ENCODE measurements around the gene HMCN2. TPM values are rescaled to one million over a fixed set of nuclear protein-coding genes. Genes with fewer than 3 reads are reported as not detected.

Gene HMCN2
- polyA plus RNA-seq, 1 of the 3 experiments (the other 2 are of a cell fraction): 0.15 TPM

DNA sequence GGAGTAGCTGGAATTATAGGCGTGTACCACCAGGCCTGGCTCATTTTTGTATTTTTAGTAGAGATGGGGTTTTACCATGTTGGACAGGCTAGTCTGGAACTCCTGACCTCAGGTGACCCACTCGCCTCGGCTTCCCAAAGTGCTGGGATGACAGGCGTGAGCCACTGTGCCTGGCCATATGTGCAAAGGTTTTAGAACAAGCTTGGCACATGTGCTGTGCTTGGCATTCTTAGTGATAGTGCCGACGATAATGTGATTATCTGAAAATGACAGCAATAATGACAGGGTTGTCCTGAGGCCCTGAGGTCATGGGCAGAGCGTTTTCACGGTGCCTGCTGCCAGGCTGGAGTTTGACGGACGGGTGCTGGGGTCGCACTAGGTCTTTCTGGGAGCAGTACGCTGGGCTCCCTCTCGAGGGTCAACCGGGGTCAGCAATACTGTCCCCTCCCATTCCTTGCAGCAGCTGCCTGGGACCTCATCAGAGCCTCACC lies 42.6 kb downstream of the HMCN2 start:
- Histone ChIP-seq H3K4me3 (ENCODE audit: low read depth in 2 of 2, low read length in 1 of 2) (no peak overlapping the region), H2AFZ (ENCODE audit: low read depth) (no peak overlapping the region), H3K27me3 (ENCODE audit: insufficient read depth) (no peaks in the 10 kb centered on the region), H3K9me3 (no peaks in the 10 kb centered on the region), H3K79me2 (ENCODE audit: insufficient read depth) (no peaks in the 10 kb centered on the region), H3K36me3 (replicated peaks in 1 of 2; ENCODE audit: control insufficient read depth in 1 of 2, insufficient read depth in 2 of 2, low read length in 1 of 2) (no peaks in the 10 kb centered on the region), H4K20me1 (ENCODE audit: insufficient read depth) (no peaks in the 10 kb centered on the region), H3K4me2 (no peak overlapping the region), H3K27ac (ENCODE audit: low read depth in 2 of 2, low read length in 1 of 2) (peak overlapping the region in 1 of 2 experiments; percentile 66; a peak in 2 of 4 replicates), H3K9ac (no peak overlapping the region), H3K9me2 (no peaks in the 10 kb centered on the region), H3K4me1 (ENCODE audit: control insufficient read depth in 1 of 2, insufficient read depth in 2 of 2, low read depth in 1 of 2, low read length in 1 of 2) (peaks cover 0 to 52% of the 10 kb centered on the region in 2 experiments; a peak in 2 of 4 replicates), H3F3A (replicated peaks; ENCODE audit: insufficient read depth) (no peaks in the 10 kb centered on the region)
- 40% methylated on average over 7 of the region's 14 CpGs for WGBS (ENCODE audit: low lambda C conversion rate)
- CTCF ChIA-PET: interaction anchor here (0.8 to 1.3 kb wide), 4 partner anchors 10 to 72 kb away, joined by 3 to 5 read pairs (median 4); no protein-coding TSS in a partner anchor
- POLR2A ChIA-PET: no interaction called here
- DNase-seq: peak; percentile 83
- peak; percentile 80; the same call in 1 of the 2 replicates for TF ChIP-seq RCOR1 (IDR thresholded peaks at IDR 0.05; ENCODE audit: low read length)
- no peak for TF ChIP-seq TEAD4 (IDR thresholded peaks at IDR 0.05; ENCODE audit: borderline replicate concordance, insufficient read depth)
- TF ChIP-seq, protein P1, sequence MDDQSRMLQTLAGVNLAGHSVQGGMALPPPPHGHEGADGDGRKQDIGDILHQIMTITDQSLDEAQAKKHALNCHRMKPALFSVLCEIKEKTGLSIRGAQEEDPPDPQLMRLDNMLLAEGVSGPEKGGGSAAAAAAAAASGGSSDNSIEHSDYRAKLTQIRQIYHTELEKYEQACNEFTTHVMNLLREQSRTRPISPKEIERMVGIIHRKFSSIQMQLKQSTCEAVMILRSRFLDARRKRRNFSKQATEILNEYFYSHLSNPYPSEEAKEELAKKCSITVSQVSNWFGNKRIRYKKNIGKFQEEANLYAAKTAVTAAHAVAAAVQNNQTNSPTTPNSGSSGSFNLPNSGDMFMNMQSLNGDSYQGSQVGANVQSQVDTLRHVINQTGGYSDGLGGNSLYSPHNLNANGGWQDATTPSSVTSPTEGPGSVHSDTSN (IDR thresholded peaks at IDR 0.05): no peak
- peak; percentile 35; the same call in 1 of the 2 replicates for TF ChIP-seq FOXJ3 (CRISPR knock-in tag; IDR thresholded peaks at IDR 0.05)
- TF ChIP-seq, protein P2, sequence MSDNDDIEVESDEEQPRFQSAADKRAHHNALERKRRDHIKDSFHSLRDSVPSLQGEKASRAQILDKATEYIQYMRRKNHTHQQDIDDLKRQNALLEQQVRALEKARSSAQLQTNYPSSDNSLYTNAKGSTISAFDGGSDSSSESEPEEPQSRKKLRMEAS (IDR thresholded peaks at IDR 0.05; ENCODE audit: low read depth): no peak
- TF ChIP-seq SIN3A (IDR thresholded peaks at IDR 0.05; ENCODE audit: borderline replicate concordance, low read depth, low read length): no peak
- TF ChIP-seq JUND (IDR thresholded peaks at IDR 0.05): no peak
- no peak for TF ChIP-seq FOXM1 (IDR thresholded peaks at IDR 0.05; ENCODE audit: low read depth)
- no peak for TF ChIP-seq RFX5 (IDR thresholded peaks at IDR 0.05; ENCODE audit: low read length)
- TF ChIP-seq NRF1 (IDR thresholded peaks at IDR 0.05; ENCODE audit: low read depth, low read length): no peak
- peak in 1 of 2 experiments; percentile 90; a peak in 2 of 4 replicates for TF ChIP-seq EP300 (IDR thresholded peaks at IDR 0.05; ENCODE audit: borderline replicate concordance in 1 of 2, low read depth in 1 of 2, low read length in 1 of 2)
- TF ChIP-seq CHD2 (IDR thresholded peaks at IDR 0.05; ENCODE audit: low read length, partially characterized antibody): peak; percentile 41
- TF ChIP-seq, protein P3, sequence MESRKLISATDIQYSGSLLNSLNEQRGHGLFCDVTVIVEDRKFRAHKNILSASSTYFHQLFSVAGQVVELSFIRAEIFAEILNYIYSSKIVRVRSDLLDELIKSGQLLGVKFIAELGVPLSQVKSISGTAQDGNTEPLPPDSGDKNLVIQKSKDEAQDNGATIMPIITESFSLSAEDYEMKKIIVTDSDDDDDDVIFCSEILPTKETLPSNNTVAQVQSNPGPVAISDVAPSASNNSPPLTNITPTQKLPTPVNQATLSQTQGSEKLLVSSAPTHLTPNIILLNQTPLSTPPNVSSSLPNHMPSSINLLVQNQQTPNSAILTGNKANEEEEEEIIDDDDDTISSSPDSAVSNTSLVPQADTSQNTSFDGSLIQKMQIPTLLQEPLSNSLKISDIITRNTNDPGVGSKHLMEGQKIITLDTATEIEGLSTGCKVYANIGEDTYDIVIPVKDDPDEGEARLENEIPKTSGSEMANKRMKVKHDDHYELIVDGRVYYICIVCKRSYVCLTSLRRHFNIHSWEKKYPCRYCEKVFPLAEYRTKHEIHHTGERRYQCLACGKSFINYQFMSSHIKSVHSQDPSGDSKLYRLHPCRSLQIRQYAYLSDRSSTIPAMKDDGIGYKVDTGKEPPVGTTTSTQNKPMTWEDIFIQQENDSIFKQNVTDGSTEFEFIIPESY (IDR thresholded peaks at IDR 0.05; ENCODE audit: borderline replicate concordance, low read depth): no peak
- TF ChIP-seq, protein P4, sequence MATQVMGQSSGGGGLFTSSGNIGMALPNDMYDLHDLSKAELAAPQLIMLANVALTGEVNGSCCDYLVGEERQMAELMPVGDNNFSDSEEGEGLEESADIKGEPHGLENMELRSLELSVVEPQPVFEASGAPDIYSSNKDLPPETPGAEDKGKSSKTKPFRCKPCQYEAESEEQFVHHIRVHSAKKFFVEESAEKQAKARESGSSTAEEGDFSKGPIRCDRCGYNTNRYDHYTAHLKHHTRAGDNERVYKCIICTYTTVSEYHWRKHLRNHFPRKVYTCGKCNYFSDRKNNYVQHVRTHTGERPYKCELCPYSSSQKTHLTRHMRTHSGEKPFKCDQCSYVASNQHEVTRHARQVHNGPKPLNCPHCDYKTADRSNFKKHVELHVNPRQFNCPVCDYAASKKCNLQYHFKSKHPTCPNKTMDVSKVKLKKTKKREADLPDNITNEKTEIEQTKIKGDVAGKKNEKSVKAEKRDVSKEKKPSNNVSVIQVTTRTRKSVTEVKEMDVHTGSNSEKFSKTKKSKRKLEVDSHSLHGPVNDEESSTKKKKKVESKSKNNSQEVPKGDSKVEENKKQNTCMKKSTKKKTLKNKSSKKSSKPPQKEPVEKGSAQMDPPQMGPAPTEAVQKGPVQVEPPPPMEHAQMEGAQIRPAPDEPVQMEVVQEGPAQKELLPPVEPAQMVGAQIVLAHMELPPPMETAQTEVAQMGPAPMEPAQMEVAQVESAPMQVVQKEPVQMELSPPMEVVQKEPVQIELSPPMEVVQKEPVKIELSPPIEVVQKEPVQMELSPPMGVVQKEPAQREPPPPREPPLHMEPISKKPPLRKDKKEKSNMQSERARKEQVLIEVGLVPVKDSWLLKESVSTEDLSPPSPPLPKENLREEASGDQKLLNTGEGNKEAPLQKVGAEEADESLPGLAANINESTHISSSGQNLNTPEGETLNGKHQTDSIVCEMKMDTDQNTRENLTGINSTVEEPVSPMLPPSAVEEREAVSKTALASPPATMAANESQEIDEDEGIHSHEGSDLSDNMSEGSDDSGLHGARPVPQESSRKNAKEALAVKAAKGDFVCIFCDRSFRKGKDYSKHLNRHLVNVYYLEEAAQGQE (IDR thresholded peaks at IDR 0.05; ENCODE audit: low read depth, low read length): no peak
- no peak for TF ChIP-seq YY1 (IDR thresholded peaks at IDR 0.05; ENCODE audit: low read depth)
- no peak for TF ChIP-seq RXRA (IDR thresholded peaks at IDR 0.05; ENCODE audit: borderline replicate concordance, low read depth)
- TF ChIP-seq NFIC (IDR thresholded peaks at IDR 0.05; ENCODE audit: borderline replicate concordance): no peak
- TF ChIP-seq MEF2A (IDR thresholded peaks at IDR 0.05; ENCODE audit: borderline replicate concordance, low read depth): no peak
- no peak for TF ChIP-seq GABPA (IDR thresholded peaks at IDR 0.05; ENCODE audit: low read depth)
- no peak for TF ChIP-seq FOSL2 (IDR thresholded peaks at IDR 0.05; ENCODE audit: borderline replicate concordance, low read depth)
- TF ChIP-seq, protein P5, sequence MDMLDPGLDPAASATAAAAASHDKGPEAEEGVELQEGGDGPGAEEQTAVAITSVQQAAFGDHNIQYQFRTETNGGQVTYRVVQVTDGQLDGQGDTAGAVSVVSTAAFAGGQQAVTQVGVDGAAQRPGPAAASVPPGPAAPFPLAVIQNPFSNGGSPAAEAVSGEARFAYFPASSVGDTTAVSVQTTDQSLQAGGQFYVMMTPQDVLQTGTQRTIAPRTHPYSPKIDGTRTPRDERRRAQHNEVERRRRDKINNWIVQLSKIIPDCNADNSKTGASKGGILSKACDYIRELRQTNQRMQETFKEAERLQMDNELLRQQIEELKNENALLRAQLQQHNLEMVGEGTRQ (IDR thresholded peaks at IDR 0.05; ENCODE audit: borderline replicate concordance, low read depth, low read length): no peak
- TF ChIP-seq TCF12 (IDR thresholded peaks at IDR 0.05): no peak
- TF ChIP-seq MXI1 (IDR thresholded peaks at IDR 0.05; ENCODE audit: low read depth, low read length): peak; percentile 87; the same call in 1 of the 2 replicates
- TF ChIP-seq EZH2phosphoT487 (IDR thresholded peaks at IDR 0.05; ENCODE audit: borderline replicate concordance, low read depth): no peak
- no peak for TF ChIP-seq ELF1 (IDR thresholded peaks at IDR 0.05)
- peak; percentile 19; the same call in 1 of the 2 replicates for TF ChIP-seq RAD21 (IDR thresholded peaks at IDR 0.05; ENCODE audit: low read length)
- no peak for TF ChIP-seq POLR2AphosphoS5 (IDR thresholded peaks at IDR 0.05; ENCODE audit: low read depth, low read length)
